ENCODE data around the gene CTNNA1. TPM values are rescaled to one million over a fixed set of nuclear protein-coding genes. Genes with fewer than 3 reads are reported as not detected.
"Not testable (repeated sequence)": the region's sequence is repeated elsewhere in the genome, so short reads cannot be mapped to it uniquely, and the experiment has no call there.

The CTNNA1 gene
- total RNA-seq, 6 experiments from 2014 or later = 101 to 192 (median 123) TPM

- DNase-seq = no peak
- intact Hi-C loops (cut with DNase I) = no loop called here
- H3K4me3 ChIP-seq = no peak overlapping the region
- H3K4me1 ChIP-seq = no peaks in the 10 kb centered on the region
- WGBS (ENCODE audit: insufficient coverage, low coverage, low lambda C conversion rate, missing lambda C conversion rate) = 100% methylated on average over 3 of the region's 8 CpGs
- no peaks in the 10 kb centered on the region for H3K27me3 ChIP-seq
- H3K36me3 ChIP-seq = peaks cover 0 to 23% (median under 1%) of the 10 kb centered on the region in 4 donors
- TF ChIP-seq, protein P1, sequence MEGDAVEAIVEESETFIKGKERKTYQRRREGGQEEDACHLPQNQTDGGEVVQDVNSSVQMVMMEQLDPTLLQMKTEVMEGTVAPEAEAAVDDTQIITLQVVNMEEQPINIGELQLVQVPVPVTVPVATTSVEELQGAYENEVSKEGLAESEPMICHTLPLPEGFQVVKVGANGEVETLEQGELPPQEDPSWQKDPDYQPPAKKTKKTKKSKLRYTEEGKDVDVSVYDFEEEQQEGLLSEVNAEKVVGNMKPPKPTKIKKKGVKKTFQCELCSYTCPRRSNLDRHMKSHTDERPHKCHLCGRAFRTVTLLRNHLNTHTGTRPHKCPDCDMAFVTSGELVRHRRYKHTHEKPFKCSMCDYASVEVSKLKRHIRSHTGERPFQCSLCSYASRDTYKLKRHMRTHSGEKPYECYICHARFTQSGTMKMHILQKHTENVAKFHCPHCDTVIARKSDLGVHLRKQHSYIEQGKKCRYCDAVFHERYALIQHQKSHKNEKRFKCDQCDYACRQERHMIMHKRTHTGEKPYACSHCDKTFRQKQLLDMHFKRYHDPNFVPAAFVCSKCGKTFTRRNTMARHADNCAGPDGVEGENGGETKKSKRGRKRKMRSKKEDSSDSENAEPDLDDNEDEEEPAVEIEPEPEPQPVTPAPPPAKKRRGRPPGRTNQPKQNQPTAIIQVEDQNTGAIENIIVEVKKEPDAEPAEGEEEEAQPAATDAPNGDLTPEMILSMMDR (IDR thresholded peaks at IDR 0.05) = no peak
- no peak for TF ChIP-seq POLR2A (IDR thresholded peaks at IDR 0.05)
- no peaks in the 10 kb centered on the region for H3K9me3 ChIP-seq
- ATAC-seq = no peak
- H3K27ac ChIP-seq = no peak overlapping the region
Observed at GRCh38 chr5:138920181-138920580, 167.0 kb downstream of the CTNNA1 start.

GRCh38 chr5:138921362-138921761 is 168.1 kb downstream of the CTNNA1 start:
- no CpG with 5 or more reads among the region's 2 CpGs for WGBS (ENCODE audit: insufficient coverage, low coverage, low lambda C conversion rate, missing lambda C conversion rate)
- H3K36me3 ChIP-seq = peaks cover 0 to 34% (median 8%) of the 10 kb centered on the region in 4 donors
- H3K27me3 ChIP-seq; H3K27ac ChIP-seq; ATAC-seq; H3K9me3 ChIP-seq; H3K4me3 ChIP-seq; intact Hi-C loops (cut with DNase I); H3K4me1 ChIP-seq; DNase-seq: not testable (repeated sequence)

- TF ChIP-seq, protein P1 (IDR thresholded peaks at IDR 0.05) = no peak
- no peak for TF ChIP-seq POLR2A (IDR thresholded peaks at IDR 0.05)
- intact Hi-C loops (cut with DNase I) = no loop called here
Observed at GRCh38 chr5:138922494-138922893, 169.3 kb downstream of the CTNNA1 start.

GRCh38 chr5:138925090-138925635 is 171.9 kb downstream of the CTNNA1 start:
- Histone ChIP-seq H3K9me3 (no peaks in the 10 kb centered on the region), H3K4me1 (peaks cover 0 to 11% (median 3%) of the 10 kb centered on the region in 4 donors), H3K36me3 (peaks cover 0 to 32% (median 16%) of the 10 kb centered on the region in 4 donors), H3K27me3 (no peaks in the 10 kb centered on the region), H3K4me3 (no peak overlapping the region), H3K27ac (no peak overlapping the region)
- ATAC-seq = no peak
- no peak for DNase-seq
- intact Hi-C loops (cut with DNase I) = no loop called here
- 92% methylated on average over 12 of the region's 12 CpGs for WGBS (ENCODE audit: insufficient coverage, low coverage, low lambda C conversion rate, missing lambda C conversion rate)
- TF ChIP-seq, protein P1 (IDR thresholded peaks at IDR 0.05) = no peak
- TF ChIP-seq POLR2A (IDR thresholded peaks at IDR 0.05) = no peak

More at GRCh38 chr5:138922494-138922893, 169.3 kb downstream of the CTNNA1 start:
- ATAC-seq = no peak
- no peak overlapping the region for H3K4me3 ChIP-seq
- H3K27ac ChIP-seq = no peak overlapping the region
- DNase-seq = no peak
- no peaks in the 10 kb centered on the region for H3K9me3 ChIP-seq
- no peaks in the 10 kb centered on the region for H3K27me3 ChIP-seq
- H3K4me1 ChIP-seq = peaks cover 0 to under 1% (median 0%) of the 10 kb centered on the region in 4 donors
- peaks cover 0 to 33% (median 10%) of the 10 kb centered on the region in 4 donors for H3K36me3 ChIP-seq
- WGBS (ENCODE audit: insufficient coverage, low coverage, low lambda C conversion rate, missing lambda C conversion rate) = 94% methylated on average over 2 of the region's 2 CpGs

DNA sequence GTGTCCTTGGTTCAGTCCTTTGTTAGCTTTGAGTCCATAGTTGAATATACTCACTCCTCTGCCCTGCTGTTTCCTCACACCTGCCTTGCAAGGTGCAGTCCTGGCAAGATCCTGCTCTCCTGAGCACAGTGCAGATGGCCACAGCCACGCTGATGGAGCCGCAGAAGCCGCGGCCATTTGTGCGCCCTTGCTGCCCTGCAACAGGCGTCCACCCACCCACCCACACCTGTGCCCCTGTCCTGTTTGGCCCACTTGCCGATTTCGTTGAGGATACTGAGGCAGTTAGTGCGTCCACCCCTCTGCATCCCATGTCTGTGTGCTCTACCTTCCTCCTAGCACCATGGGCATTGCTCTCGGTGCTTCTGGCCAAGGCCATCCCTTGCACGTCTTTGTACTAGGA is 173.0 kb downstream of the CTNNA1 start:
- WGBS (ENCODE audit: insufficient coverage, low coverage, low lambda C conversion rate, missing lambda C conversion rate) = 100% methylated on average over 8 of the region's 11 CpGs
- DNase-seq (no peak), ATAC-seq (no peak)
- Histone ChIP-seq H3K9me3 (no peaks in the 10 kb centered on the region), H3K4me1 (peaks cover 0 to 11% (median 3%) of the 10 kb centered on the region in 4 donors), H3K4me3 (no peak overlapping the region), H3K36me3 (peaks cover 7 to 43% (median 22%) of the 10 kb centered on the region in 4 donors), H3K27me3 (no peaks in the 10 kb centered on the region), H3K27ac (no peak overlapping the region)
- intact Hi-C loops (cut with DNase I) = no loop called here
- TF ChIP-seq, protein P1 (IDR thresholded peaks at IDR 0.05) = no peak
- TF ChIP-seq POLR2A (IDR thresholded peaks at IDR 0.05) = no peak

Data from right lobe of liver (tissue), 6 donors.